Subcutaneous abdominal adipose tissue (tissue), 5 donors: ENCODE results near the gene ASB18.

ENCODE experiments used
- H3K27ac ChIP-seq: one replicate; pipeline ENCODE4 v1.7.0; 2013; ENCODE audit warnings: low read depth, mild to moderate bottlenecking, inconsistent platforms, low read length, moderate library complexity
- H3K27me3 ChIP-seq, 5 donors: one replicate each; pipeline ENCODE4 v1.7.0; 2013; ENCODE audit warnings: low read length in 5 of 5, inconsistent platforms in 1 of 5; ENCODE audit not compliant: control insufficient read depth in 5 of 5, insufficient read depth in 4 of 5
- H3K36me3 ChIP-seq, 5 donors: one replicate each; pipeline ENCODE4 v1.7.0; 2013; ENCODE audit warnings: low read length in 5 of 5; ENCODE audit not compliant: control insufficient read depth in 5 of 5, insufficient read depth in 5 of 5
- H3K4me1 ChIP-seq, 5 donors: one replicate each; pipeline ENCODE4 v1.7.0; 2013; ENCODE audit warnings: low read length in 5 of 5, mild to moderate bottlenecking in 3 of 5, moderate library complexity in 1 of 5; ENCODE audit not compliant: control insufficient read depth in 5 of 5, insufficient read depth in 5 of 5
- H3K4me3 ChIP-seq, 5 donors: one replicate each; pipeline ENCODE4 v1.7.0; 2013; ENCODE audit warnings: low read length in 5 of 5, low read depth in 1 of 5
- H3K9ac ChIP-seq, 5 donors: one replicate each; pipeline ENCODE4 v1.7.0; 2013; ENCODE audit warnings: low read length in 5 of 5, mild to moderate bottlenecking in 4 of 5, moderate library complexity in 3 of 5
- H3K9me3 ChIP-seq, 5 donors: one replicate each; pipeline ENCODE4 v1.7.0; 2013; ENCODE audit warnings: low read length in 5 of 5; ENCODE audit not compliant: control insufficient read depth in 5 of 5
- donor health status: healthy.
- donor health status: healthy.
- donor health status: healthy.
- donor health status: healthy.
- donor health status: healthy.

The ASB18 gene

GRCh38 chr2:236195726-236196125 is 68.5 kb downstream of the ASB18 start:
- no peaks in the 10 kb centered on the region for H3K4me1 ChIP-seq
- H3K9me3 ChIP-seq, result no peaks in the 10 kb centered on the region
- H3K9ac ChIP-seq, result no peak overlapping the region
- H3K27me3 ChIP-seq, result no peaks in the 10 kb centered on the region
- no peaks in the 10 kb centered on the region for H3K36me3 ChIP-seq
- H3K4me3 ChIP-seq, result no peak overlapping the region
- H3K27ac ChIP-seq, result no peak overlapping the region

DNA sequence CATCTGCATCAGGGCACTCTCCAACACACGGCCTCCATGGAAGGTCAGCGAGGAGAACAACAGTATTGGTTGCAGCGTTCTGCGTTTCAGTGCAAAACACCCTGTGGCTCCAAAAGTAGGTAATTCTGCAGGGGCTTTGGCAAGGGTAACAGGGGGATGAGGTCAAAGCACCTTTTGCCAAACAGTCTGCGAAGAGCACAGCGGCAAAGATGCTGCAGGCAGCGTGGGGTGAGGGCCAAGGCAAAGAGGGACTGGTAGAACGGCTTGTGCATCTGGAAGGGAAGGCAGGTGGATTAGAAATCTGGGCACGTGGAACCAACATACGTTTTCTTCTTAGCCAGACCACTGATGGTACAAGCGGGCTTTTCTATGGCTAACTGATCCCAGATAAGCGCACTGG is 69.4 kb downstream of the ASB18 start:
- no peaks in the 10 kb centered on the region for H3K27me3 ChIP-seq
- H3K27ac ChIP-seq, result no peak overlapping the region
- H3K4me1 ChIP-seq, result no peaks in the 10 kb centered on the region

DNA sequence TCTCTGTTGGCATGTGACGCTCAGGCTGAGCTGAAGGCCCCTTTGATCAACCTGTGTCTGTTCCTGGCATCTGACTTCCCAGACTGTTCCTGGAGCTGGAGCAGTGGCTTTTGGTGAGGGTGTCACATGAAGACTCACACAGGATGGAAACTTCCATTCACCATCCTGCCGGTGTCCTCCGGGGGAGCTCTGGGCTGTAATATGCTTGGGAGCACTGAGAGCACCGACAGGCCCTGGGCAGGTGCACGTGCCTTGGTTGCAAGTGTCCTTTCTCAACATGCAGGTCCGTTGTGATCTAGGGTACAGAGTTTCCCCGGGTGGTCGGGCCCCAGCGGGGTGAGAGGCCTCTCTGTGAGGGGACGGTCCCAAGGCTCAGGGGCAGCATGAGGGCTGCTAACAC is 71.2 kb downstream of the ASB18 start:
- Histone ChIP-seq H3K27me3 (no peaks in the 10 kb centered on the region), H3K4me3 (no peak overlapping the region), H3K4me1 (no peaks in the 10 kb centered on the region), H3K9ac (no peak overlapping the region), H3K27ac (no peak overlapping the region), H3K9me3 (no peaks in the 10 kb centered on the region), H3K36me3 (no peaks in the 10 kb centered on the region)

More for the DNA sequence above, 69.4 kb downstream of the ASB18 start:
- H3K9ac ChIP-seq, result no peak overlapping the region
- H3K4me3 ChIP-seq, result no peak overlapping the region
- H3K9me3 ChIP-seq, result no peaks in the 10 kb centered on the region
- no peaks in the 10 kb centered on the region for H3K36me3 ChIP-seq

DNA sequence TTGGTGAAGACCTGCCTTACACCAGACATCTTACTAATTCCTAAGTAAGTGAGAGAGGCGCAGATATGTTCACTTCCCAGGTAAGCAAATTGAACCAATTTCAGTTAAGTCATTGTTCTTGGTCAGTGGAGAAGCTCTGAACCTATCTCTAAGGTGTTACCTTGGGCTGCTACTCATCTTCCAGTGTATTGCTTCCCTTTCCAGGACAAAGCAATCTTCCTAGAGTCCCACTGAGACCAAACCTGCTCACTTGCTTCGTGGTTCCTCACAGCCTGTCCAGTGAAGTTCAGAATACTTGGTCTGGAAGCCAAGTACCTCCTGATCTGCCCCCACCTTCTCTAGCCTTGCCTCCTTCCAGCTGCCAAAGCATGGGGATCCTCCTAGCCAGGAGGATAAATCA is 73.5 kb downstream of the ASB18 start:
- Histone ChIP-seq H3K36me3 (no peaks in the 10 kb centered on the region), H3K27me3 (no peaks in the 10 kb centered on the region), H3K4me1 (no peaks in the 10 kb centered on the region), H3K9me3 (no peaks in the 10 kb centered on the region), H3K9ac (no peak overlapping the region), H3K27ac (no peak overlapping the region), H3K4me3 (no peak overlapping the region)

GRCh38 chr2:236184701-236185100 is 79.5 kb downstream of the ASB18 start:
- Histone ChIP-seq H3K27ac (no peak overlapping the region), H3K27me3 (peaks cover 4 to 23% (median 16%) of the 10 kb centered on the region in 5 donors), H3K9me3 (peaks cover 0 to 5% (median 0%) of the 10 kb centered on the region in 5 donors)

GRCh38 chr2:236180831-236181453 is 83.3 kb downstream of the ASB18 start:
- no peak overlapping the region for H3K4me3 ChIP-seq

More at GRCh38 chr2:236184701-236185100, 79.5 kb downstream of the ASB18 start:
- H3K4me1 ChIP-seq, result peaks cover 0 to 3% (median 0%) of the 10 kb centered on the region in 5 donors
- H3K4me3 ChIP-seq, result no peak overlapping the region
- H3K36me3 ChIP-seq, result no peaks in the 10 kb centered on the region
- H3K9ac ChIP-seq, result no peak overlapping the region

GRCh38 chr2:236180076-236180816 is 84.0 kb downstream of the ASB18 start:
- H3K4me1 ChIP-seq, result peaks cover 0 to 18% (median 12%) of the 10 kb centered on the region in 5 donors
- no peak overlapping the region for H3K27ac ChIP-seq
- H3K4me3 ChIP-seq, result no peak overlapping the region
- H3K9me3 ChIP-seq, result peaks cover 0 to 5% (median 0%) of the 10 kb centered on the region in 5 donors
- H3K36me3 ChIP-seq, result no peaks in the 10 kb centered on the region
- H3K9ac ChIP-seq, result no peak overlapping the region
- peaks cover 20 to 57% (median 40%) of the 10 kb centered on the region in 5 donors for H3K27me3 ChIP-seq

More at GRCh38 chr2:236180831-236181453, 83.3 kb downstream of the ASB18 start:
- H3K4me1 ChIP-seq, result peaks cover 0 to 18% (median 12%) of the 10 kb centered on the region in 5 donors
- peaks cover 20 to 50% (median 36%) of the 10 kb centered on the region in 5 donors for H3K27me3 ChIP-seq
- H3K36me3 ChIP-seq, result no peaks in the 10 kb centered on the region
- H3K9ac ChIP-seq, result no peak overlapping the region
- H3K9me3 ChIP-seq, result peaks cover 0 to 5% (median 0%) of the 10 kb centered on the region in 5 donors
- H3K27ac ChIP-seq, result no peak overlapping the region

- Histone ChIP-seq H3K4me3 (no peak overlapping the region), H3K27ac (no peak overlapping the region), H3K9ac (no peak overlapping the region), H3K4me1 (peaks cover 0 to 18% (median 12%) of the 10 kb centered on the region in 5 donors), H3K9me3 (no peaks in the 10 kb centered on the region), H3K36me3 (no peaks in the 10 kb centered on the region), H3K27me3 (peaks cover 22 to 63% (median 43%) of the 10 kb centered on the region in 5 donors)
These were observed 84.8 kb downstream of the ASB18 start for GRCh38 chr2:236179236-236180075.

DNA sequence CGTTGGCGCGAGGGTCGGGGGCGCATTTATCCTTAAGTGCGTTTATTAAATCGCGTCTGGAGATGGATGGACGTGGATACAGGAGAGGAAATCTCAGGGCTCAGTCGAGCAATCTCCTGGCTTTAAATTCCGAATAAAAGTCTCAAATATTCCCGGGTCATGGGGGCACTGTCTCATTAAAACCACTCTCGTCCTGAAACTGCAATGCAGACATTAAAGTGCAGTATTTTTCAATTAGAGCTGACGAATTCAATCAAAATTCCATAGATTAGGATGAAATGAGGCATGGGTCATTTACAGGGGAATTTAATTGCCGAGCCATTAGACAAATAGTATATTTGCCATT is 85.3 kb downstream of the ASB18 start:
- H3K36me3 ChIP-seq, result no peaks in the 10 kb centered on the region
- H3K27ac ChIP-seq, result no peak overlapping the region
- peaks cover 28 to 69% (median 49%) of the 10 kb centered on the region in 5 donors for H3K27me3 ChIP-seq
- peaks cover 0 to 18% (median 12%) of the 10 kb centered on the region in 5 donors for H3K4me1 ChIP-seq
- H3K9me3 ChIP-seq, result no peaks in the 10 kb centered on the region
- peak overlapping the region in 1 of 5 donors; percentile 26 for H3K4me3 ChIP-seq
- H3K9ac ChIP-seq, result no peak overlapping the region
